Prostate gland (tissue), 2 donors: ENCODE measurements around the gene CNNM1.

Experiments used
- CTCF ChIP-seq, 4 experiments: fragments of 200-600 bp in 2 of 4; fragments of 450-650 bp in 2 of 4; sonication (generic) in 2 of 4; IDR thresholded peaks; 1 replicate in 3 of 4; 2 replicates in 1 of 4; pipeline ENCODE4 v1.5.1; 2016 to 2019; ENCODE audit warnings: antibody characterized with exemption in 4 of 4, mild to moderate bottlenecking in 2 of 4, moderate library complexity in 2 of 4
- POLR2AphosphoS5 ChIP-seq: sonication (generic); formaldehyde crosslinking; IDR thresholded peaks from one replicate; pipeline ENCODE4 v1.6.1; 2017; ENCODE audit warnings: antibody characterized with exemption

- no peak for TF ChIP-seq CTCF (IDR thresholded peaks at IDR 0.05)
- TF ChIP-seq POLR2AphosphoS5 = no peak
These were observed 89.9 kb downstream of the CNNM1 start for GRCh38 chr10:99418910-99419624.
